Mucosa of descending colon (tissue), 3 donors: ENCODE data around the gene BTBD8. TPM values are rescaled to one million over a fixed set of nuclear protein-coding genes. Genes with fewer than 3 reads are reported as not detected.
A peak's percentile ranks its signal among the peaks of the same experiment; 100 is the strongest.

ENCODE experiments used
- ATAC-seq: fragments of 200-7000 bp; cut with Tn5 transposase; one replicate; pipeline ENCODE4 v1.9.1; 2020; ENCODE audit warnings: mild to moderate bottlenecking, moderate library complexity
- DNase-seq, 3 donors: peaks; one replicate each; pipeline ENCODE4 v3.0.0-alpha.2; 2020
- H3K36me3 ChIP-seq: fragments of 200-600 bp; one replicate; pipeline ENCODE4 v1.8.0; 2021; ENCODE audit warnings: low read depth, mild to moderate bottlenecking
- H3K4me1 ChIP-seq: fragments of 200-600 bp; one replicate; pipeline ENCODE4 v1.8.0; 2021; ENCODE audit warnings: low read depth, mild to moderate bottlenecking
- H3K4me3 ChIP-seq: fragments of 200-600 bp; one replicate; pipeline ENCODE4 v1.8.0; 2021; ENCODE audit warnings: mild to moderate bottlenecking
- H3K9me3 ChIP-seq: fragments of 200-600 bp; one replicate; pipeline ENCODE4 v1.8.0; 2021; ENCODE audit warnings: mild to moderate bottlenecking
- CTCF ChIP-seq: fragments of 200-600 bp; IDR thresholded peaks from one replicate; pipeline ENCODE4 v1.8.0; 2022; ENCODE audit warnings: antibody characterized with exemption, mild to moderate bottlenecking
- intact Hi-C, 2 donors: fragments of 100-400 bp; cut with DNase I in 1 of 2; cut with micrococcal nuclease in 1 of 2; formaldehyde crosslinking; loops; one replicate each; pipeline versions ENCODE4 v1.11.0 to v1.11.1; 2022; cut with DNase I, micrococcal nuclease
- total RNA-seq, 3 donors: library from RNA; stranded (reverse); fragmentation: NEBNext Ultra II Directional in 2 of 3; extraction: Animal tissue kit (Norgen Biotek cat#: 25700) in 2 of 3; gene quantifications; one replicate each; pipeline versions ENCODE4 v1.2.1 to v1.2.4, GENCODE V29; 2021 to 2023
- donor health status: DM: no; HTN: no; CAD: no; lungs with moderate emphysema.
- donor health status: DM: no; HTN: no; CAD: no.
- donor health status: DM: no; HTN: yes; CAD: no.

The BTBD8 gene
- total RNA-seq, 3 donors from 2014 or later = 3.5 to 8.0 (median 7.1) TPM

DNA sequence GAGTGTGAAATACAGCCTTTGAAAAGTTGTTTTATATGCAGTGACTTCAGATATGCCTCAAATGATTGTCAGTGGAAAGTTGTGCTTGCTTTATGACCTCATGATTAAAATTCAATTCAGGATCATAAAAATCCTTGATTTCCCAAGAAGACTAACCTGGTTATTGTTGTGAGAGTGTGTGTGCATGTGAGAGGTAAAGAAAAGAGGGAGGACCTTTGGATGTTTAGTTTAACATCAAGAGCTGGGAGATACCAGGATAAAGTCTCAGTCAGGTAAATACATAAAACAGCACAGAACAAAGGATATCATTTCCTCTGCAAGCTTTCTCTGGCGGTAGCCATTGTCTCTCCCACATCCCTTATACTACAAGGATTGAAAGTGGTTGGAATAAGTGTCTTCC, 14.4 kb downstream of the BTBD8 start:
- no peak overlapping the region for H3K4me3 ChIP-seq
- intact Hi-C loops = no loop called here
- DNase-seq (no peak), ATAC-seq (peak; percentile 62)
- H3K4me1 ChIP-seq = peaks cover 7% of the 10 kb centered on the region
- H3K9me3 ChIP-seq = no peaks in the 10 kb centered on the region
- H3K36me3 ChIP-seq = no peaks in the 10 kb centered on the region
- TF ChIP-seq CTCF = no peak

DNA sequence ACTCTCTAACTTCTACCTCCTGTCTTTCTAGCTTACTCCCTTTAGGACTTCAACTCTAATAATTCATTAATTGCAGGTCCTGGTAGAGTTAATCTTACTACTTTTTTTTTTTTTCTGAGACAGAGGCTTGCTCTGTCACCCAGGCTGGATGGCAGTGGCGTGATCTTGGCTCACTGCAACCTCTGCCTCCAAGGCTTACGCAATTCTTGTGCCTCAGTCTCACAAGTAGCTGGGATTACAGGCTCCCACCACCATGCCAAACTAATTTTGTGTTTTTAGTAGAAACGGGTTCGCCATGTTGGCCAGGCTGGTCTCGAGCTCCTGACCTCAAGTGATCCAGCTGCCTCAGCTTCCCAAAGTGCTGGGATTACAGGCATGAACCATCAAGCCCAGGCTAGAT, 15.7 kb downstream of the BTBD8 start:
- intact Hi-C loops = no loop called here
- H3K4me1 ChIP-seq = peaks cover 7% of the 10 kb centered on the region
- H3K36me3 ChIP-seq = no peaks in the 10 kb centered on the region
- H3K4me3 ChIP-seq = no peak overlapping the region
- DNase-seq (no peak), ATAC-seq (no peak)
- TF ChIP-seq CTCF = no peak
- no peaks in the 10 kb centered on the region for H3K9me3 ChIP-seq

DNA sequence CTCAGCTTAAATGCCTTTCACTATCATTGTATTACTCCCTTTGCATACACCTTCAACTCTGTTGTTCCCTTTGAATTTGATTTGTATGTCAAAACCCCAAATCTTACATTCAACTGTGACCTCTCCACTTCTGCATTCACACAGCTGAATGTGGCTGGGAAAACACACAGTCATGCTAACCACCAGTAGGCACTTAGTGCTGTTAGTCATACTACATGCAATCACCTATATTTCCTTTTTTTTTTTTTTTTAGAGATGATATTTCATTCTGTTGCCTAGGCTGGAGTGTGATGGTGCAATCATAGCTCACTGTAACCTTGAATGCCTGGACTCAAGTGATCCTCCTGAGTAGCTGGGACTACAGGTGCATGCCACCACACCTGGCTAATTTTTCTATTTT, 16.2 kb downstream of the BTBD8 start:
- no peaks in the 10 kb centered on the region for H3K36me3 ChIP-seq
- TF ChIP-seq CTCF = no peak
- ATAC-seq (no peak), DNase-seq (no peak)
- no peaks in the 10 kb centered on the region for H3K9me3 ChIP-seq
- intact Hi-C loops = no loop called here
- H3K4me1 ChIP-seq = peaks cover 7% of the 10 kb centered on the region
- no peak overlapping the region for H3K4me3 ChIP-seq

- intact Hi-C loops = no loop called here
- ATAC-seq (no peak), DNase-seq (no peak)
- no peaks in the 10 kb centered on the region for H3K36me3 ChIP-seq
- no peak for TF ChIP-seq CTCF
- H3K9me3 ChIP-seq = no peaks in the 10 kb centered on the region
- no peak overlapping the region for H3K4me3 ChIP-seq
- H3K4me1 ChIP-seq = no peaks in the 10 kb centered on the region
Observed at GRCh38 chr1:92105546-92106081, 25.5 kb downstream of the BTBD8 start.

DNA sequence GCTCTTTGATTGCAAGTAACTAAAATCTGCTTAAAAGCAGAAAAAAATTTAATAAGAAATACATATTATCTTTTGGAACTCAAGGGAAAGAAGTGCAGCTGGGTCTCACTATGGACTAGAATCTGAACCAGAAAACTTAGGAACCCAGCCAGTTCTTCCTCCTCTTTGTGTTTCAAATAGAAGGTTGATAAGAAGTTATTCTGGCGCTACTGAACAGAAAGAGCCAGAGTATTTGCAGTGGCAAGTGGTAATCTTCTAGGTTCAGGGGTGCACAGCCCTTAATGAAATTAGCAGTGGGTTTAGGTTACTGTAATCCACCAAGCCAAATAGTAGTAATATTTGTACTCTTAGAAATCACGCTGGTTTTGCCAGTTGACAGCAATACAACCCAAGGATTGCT, 28.5 kb downstream of the BTBD8 start:
- Histone ChIP-seq H3K4me1 (no peaks in the 10 kb centered on the region), H3K36me3 (no peaks in the 10 kb centered on the region), H3K4me3 (no peak overlapping the region), H3K9me3 (no peaks in the 10 kb centered on the region)
- DNase-seq (no peak), ATAC-seq (no peak)
- intact Hi-C loops = no loop called here
- no peak for TF ChIP-seq CTCF

DNA sequence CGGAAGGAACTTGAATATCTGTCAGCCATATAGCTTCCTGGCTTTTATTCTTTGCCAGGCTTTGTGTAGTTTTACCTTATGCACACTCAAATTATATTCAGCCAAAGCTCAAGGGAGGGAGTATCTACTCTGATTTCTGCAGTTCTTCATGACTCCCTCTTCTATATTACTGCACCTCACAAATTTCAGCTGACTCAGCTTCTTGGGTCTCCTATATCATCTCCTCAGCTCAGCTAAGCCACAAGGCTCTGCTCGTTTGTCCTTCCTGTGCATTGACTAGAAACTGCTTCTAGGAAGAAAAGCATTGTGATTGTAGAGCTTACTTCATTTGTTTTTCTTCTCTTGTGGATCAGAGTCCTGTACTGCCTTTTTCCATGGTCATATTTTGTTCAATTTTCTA, 37.4 kb downstream of the BTBD8 start:
- intact Hi-C loops = no loop called here

More for the DNA sequence above, 37.4 kb downstream of the BTBD8 start:
- no peaks in the 10 kb centered on the region for H3K9me3 ChIP-seq
- no peak for TF ChIP-seq CTCF
- no peak for ATAC-seq
- no peak for DNase-seq
- H3K4me1 ChIP-seq = no peaks in the 10 kb centered on the region
- H3K36me3 ChIP-seq = no peaks in the 10 kb centered on the region
- H3K4me3 ChIP-seq = no peak overlapping the region
